ENCODE results near the gene SLC38A10. TPM values are rescaled to one million over a fixed set of nuclear protein-coding genes. Genes with fewer than 3 reads are reported as not detected.

The SLC38A10 gene
- total and polyA plus RNA-seq, 2 of the 13 experiments (the other 11 are each of a cell fraction or from before 2014, with no cell fraction given), result 23.4 to 55.8 TPM

DNA sequence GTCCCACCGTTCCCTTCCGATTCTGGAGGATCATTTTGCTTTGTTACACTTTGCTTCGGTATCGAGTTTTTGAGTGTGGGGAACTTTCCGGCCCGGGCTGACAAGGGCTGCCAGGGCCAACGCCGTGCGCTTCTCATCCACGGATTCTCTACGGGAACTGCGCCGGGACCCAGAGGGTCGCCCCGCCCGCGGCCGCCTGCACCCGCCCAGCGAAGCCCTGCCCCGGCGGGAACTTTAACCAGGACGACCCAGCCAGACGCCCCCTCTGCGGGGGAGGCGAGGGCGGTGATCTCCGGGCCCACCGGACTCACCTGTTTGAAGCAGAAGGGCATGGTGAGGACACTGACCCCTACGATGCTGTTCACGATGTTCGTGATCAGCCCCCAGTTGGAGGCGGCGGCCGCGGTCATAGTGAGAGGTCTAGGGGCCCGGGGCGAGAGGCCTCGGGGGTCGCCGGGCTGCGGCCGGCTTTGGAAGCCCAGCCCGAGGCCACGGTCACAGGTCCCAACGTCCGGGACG lies 536 bp downstream of the SLC38A10 start (continued):
- TF ChIP-seq, protein P1, sequence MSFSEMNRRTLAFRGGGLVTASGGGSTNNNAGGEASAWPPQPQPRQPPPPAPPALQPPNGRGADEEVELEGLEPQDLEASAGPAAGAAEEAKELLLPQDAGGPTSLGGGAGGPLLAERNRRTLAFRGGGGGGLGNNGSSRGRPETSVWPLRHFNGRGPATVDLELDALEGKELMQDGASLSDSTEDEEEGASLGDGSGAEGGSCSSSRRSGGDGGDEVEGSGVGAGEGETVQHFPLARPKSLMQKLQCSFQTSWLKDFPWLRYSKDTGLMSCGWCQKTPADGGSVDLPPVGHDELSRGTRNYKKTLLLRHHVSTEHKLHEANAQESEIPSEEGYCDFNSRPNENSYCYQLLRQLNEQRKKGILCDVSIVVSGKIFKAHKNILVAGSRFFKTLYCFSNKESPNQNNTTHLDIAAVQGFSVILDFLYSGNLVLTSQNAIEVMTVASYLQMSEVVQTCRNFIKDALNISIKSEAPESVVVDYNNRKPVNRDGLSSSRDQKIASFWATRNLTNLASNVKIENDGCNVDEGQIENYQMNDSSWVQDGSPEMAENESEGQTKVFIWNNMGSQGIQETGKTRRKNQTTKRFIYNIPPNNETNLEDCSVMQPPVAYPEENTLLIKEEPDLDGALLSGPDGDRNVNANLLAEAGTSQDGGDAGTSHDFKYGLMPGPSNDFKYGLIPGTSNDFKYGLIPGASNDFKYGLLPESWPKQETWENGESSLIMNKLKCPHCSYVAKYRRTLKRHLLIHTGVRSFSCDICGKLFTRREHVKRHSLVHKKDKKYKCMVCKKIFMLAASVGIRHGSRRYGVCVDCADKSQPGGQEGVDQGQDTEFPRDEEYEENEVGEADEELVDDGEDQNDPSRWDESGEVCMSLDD (CRISPR knock-in tag; IDR thresholded peaks at IDR 0.05; ENCODE audit: borderline replicate concordance), result 0 out of 2 replicates have a peak, but pooled peaks have one; percentile 34
- TF ChIP-seq PTBP1 (IDR thresholded peaks at IDR 0.05; ENCODE audit: low read depth, low read length, poor library complexity, severe bottlenecking), result peak; percentile 47

GRCh38 chr17:81292450-81292849 lies 2.7 kb downstream of the SLC38A10 start:
- peaks cover 11 to 27% of the 10 kb centered on the region in 2 experiments for H3K36me3 ChIP-seq (replicated peaks in 1 of 2; ENCODE audit: control insufficient read depth in 1 of 2, insufficient read depth in 2 of 2, low read length in 2 of 2)
- FAIRE-seq, result no peak
- H3K9me3 ChIP-seq (ENCODE audit: low read length), result no peaks in the 10 kb centered on the region
- no peak overlapping the region for H2AFZ ChIP-seq (ENCODE audit: low read length)
- no peak overlapping the region for H3K27ac ChIP-seq (ENCODE audit: extremely low read length, insufficient read depth, low read length)
- BruUV-seq (replicated peaks), result no TSS peak
- no peak overlapping the region for H3K4me2 ChIP-seq (ENCODE audit: low read depth, low read length)
- ATAC-seq, result no peak
- 95% methylated on average over 11 of the region's 12 CpGs for WGBS (ENCODE audit: low lambda C conversion rate)
- H3K9ac ChIP-seq (ENCODE audit: insufficient read depth, low read depth, low read length), result no peak overlapping the region
- peak; percentile 16; the same call in 1 of the 2 replicates for TF ChIP-seq ZNF768 (CRISPR knock-in tag; IDR thresholded peaks at IDR 0.05)
- peak; percentile 62 for TF ChIP-seq MNT (IDR thresholded peaks at IDR 0.05)
- TF ChIP-seq ZNF776 (CRISPR knock-in tag; IDR thresholded peaks at IDR 0.05), result no peak
- peak; percentile 32 for TF ChIP-seq AGO2 (optimal IDR thresholded peaks at IDR 0.05; ENCODE audit: low read depth, low read length)
- TF ChIP-seq ZNF687 (CRISPR knock-in tag; IDR thresholded peaks at IDR 0.05), result 0 out of 2 replicates have a peak, but pooled peaks have one; percentile 6
- ChIA-PET CTCF (ENCODE audit: low intra/inter-chr PET ratio, low total read pairs) (interaction anchor here (0.9 to 1.4 kb wide), 3 partner anchors 110 to 191 kb away, joined by 3 to 6 read pairs (median 3); no protein-coding TSS in a partner anchor), POLR2A (interaction anchor here (0.6 to 1.5 kb wide), 7 partner anchors 17 to 231 kb away, joined by 3 to 7 read pairs (median 3); partner anchors contain the start of gene BAHCC1)
- H3K4me3 ChIP-seq (replicated peaks in 1 of 3; ENCODE audit: insufficient read depth in 1 of 3, low read depth in 2 of 3, low read length in 3 of 3), result no peak overlapping the region
- in situ Hi-C loops (cut with HindIII; ENCODE audit: extremely low pct_ligation_motif_present, low pct_unique_long_range_greater_than_20kb), result no loop called here
- H3K79me2 ChIP-seq (ENCODE audit: insufficient read depth, low read length), result peaks cover 29% of the 10 kb centered on the region
- no peak for DNase-seq (ENCODE audit: low spot score)
- H3K27me3 ChIP-seq (ENCODE audit: control insufficient read depth in 1 of 2, insufficient read depth in 2 of 2, low read length in 2 of 2), result no peaks in the 10 kb centered on the region
- intact Hi-C loops (cut with micrococcal nuclease; ENCODE audit: unreplicated experiment), result no loop called here
- peaks cover 4% of the 10 kb centered on the region; the same call in 1 of the 2 replicates for H4K20me1 ChIP-seq (ENCODE audit: insufficient read depth, low read length)
- H3K4me1 ChIP-seq (ENCODE audit: insufficient read depth, low read length), result peaks cover 27% of the 10 kb centered on the region

Measured in HepG2 (cell line).